Tibial nerve (tissue), 3 donors: Measurements from ENCODE around the gene TAF1C.

Source experiments
- CTCF ChIP-seq, 5 experiments: fragments of 200-600 bp in 3 of 5; fragments of 450-650 bp in 2 of 5; sonication (generic) in 3 of 5; IDR thresholded peaks; one replicate each; pipeline ENCODE4 v1.5.1; 2016 to 2019; ENCODE audit warnings: antibody characterized with exemption in 5 of 5, mild to moderate bottlenecking in 3 of 5, moderate library complexity in 2 of 5
- POLR2A ChIP-seq, 2 donors: fragments of 450-650 bp; IDR thresholded peaks; one replicate each; pipeline ENCODE4 v1.6.1; 2017; ENCODE audit warnings: antibody characterized with exemption in 2 of 2, mild to moderate bottlenecking in 2 of 2, moderate library complexity in 2 of 2

GRCh38 chr16:84169765-84170310 lies 17.0 kb downstream of the TAF1C start:
- no peak for TF ChIP-seq CTCF (IDR thresholded peaks at IDR 0.05)
- TF ChIP-seq POLR2A (IDR thresholded peaks at IDR 0.05): no peak
